GM21526 (cell line): ENCODE measurements around the gene FBXL19.

Experiments
- ATAC-seq: cut with Tn5 transposase; IDR thresholded peaks from one replicate; pipeline ENCODE4 v1.9.1; 2021; ENCODE audit warnings: moderate library complexity; ENCODE audit not compliant: unreplicated experiment, low FRiP score

Gene FBXL19

DNA sequence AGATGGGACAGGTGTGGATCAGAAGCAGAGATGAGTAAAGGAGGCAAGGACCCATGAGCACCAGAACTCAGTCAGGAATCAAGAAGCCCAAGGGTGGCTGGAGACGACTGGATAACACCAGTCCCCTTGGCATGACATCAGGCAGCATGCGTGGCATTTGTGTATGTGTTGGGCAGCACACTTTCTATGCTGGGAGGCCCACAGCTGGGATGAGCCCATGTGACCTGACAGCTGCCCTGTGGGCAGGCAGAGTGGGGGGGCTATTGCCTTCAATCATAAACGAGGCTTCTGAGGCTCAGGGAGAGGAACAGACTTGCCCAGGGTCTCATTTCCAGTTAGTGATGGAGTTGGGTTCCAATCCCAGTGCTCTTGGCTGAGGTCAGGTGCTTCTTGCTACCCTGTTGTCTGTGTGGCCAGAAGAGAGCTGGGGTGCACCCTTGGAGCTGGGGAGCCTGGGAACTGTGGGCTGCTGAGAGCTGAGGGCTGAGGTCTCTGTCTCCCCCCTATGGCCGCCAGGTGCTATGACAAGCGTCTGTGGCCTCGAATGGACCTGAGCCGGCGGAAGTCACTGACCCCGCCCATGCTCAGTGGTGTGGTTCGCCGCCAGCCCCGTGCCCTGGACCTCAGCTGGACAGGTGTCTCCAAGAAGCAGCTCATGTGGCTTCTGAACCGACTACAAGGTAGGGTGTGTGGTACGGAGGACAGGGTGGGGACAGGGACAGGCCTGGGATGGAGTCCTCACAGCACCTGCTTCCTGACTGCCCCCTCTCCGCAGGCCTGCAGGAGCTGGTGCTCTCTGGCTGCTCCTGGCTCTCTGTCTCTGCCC lies 18.4 kb downstream of the FBXL19 start:
- peak; percentile 67 for ATAC-seq

GRCh38 chr16:30942426-30942806 lies 19.0 kb downstream of the FBXL19 start:
- no peak for ATAC-seq

DNA sequence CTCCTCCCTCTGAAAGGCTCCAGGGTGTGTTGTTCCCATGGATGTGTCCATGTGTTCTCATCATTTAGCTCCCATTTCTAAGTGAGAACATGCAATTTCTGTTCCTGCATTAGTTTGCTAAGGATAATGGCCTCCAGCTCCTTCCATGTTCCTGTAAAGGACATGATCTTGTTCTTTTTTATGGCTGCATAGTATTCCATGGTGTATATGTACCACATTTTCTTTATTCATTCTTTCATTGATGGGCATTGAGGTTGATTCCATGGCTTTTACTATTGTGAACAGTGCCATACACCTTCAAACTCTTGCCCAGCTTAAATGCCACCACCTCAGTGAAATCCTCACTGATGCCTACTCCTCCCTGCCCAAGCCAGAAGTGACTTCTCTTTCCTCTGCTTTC lies 21.0 kb downstream of the FBXL19 start:
- ATAC-seq: no peak

DNA sequence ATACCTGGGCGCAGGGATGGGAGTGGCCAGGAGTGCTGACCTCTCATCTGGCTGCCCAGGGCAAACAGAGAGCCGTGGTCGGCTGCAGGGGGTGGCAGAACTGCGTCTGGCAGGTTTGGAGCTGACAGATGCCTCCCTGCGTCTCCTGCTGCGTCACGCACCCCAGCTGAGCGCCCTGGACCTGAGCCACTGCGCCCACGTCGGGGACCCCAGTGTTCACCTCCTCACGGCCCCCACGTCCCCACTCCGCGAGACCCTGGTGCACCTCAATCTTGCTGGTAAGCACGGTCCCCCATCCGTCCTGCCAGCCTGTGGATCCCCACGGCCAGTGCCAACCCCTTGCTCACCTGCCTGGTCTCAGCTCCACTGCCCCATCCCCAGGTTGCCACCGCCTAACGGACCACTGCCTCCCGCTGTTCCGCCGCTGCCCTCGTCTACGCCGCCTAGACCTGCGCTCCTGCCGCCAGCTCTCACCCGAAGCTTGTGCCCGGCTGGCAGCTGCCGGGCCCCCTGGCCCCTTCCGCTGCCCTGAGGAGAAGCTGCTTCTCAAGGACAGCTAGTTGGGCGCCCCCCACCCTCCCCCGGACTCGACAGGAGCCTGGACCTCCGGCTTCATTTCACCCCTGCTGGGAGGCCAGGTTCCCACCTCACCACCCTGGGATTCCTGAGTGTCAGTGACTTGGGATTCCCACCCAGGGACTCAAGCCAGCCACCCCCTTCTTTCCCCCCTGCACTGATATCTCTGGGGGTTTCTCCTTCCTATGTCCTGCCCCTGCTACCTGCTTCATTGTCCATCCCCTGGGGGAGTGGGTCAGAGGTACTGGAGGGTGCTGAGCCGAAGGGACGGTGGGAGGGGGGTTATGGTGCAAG lies 23.5 kb downstream of the FBXL19 start:
- ATAC-seq: no peak

- ATAC-seq: no peak
Observed at GRCh38 chr16:30947541-30947858, 24.1 kb downstream of the FBXL19 start.

DNA sequence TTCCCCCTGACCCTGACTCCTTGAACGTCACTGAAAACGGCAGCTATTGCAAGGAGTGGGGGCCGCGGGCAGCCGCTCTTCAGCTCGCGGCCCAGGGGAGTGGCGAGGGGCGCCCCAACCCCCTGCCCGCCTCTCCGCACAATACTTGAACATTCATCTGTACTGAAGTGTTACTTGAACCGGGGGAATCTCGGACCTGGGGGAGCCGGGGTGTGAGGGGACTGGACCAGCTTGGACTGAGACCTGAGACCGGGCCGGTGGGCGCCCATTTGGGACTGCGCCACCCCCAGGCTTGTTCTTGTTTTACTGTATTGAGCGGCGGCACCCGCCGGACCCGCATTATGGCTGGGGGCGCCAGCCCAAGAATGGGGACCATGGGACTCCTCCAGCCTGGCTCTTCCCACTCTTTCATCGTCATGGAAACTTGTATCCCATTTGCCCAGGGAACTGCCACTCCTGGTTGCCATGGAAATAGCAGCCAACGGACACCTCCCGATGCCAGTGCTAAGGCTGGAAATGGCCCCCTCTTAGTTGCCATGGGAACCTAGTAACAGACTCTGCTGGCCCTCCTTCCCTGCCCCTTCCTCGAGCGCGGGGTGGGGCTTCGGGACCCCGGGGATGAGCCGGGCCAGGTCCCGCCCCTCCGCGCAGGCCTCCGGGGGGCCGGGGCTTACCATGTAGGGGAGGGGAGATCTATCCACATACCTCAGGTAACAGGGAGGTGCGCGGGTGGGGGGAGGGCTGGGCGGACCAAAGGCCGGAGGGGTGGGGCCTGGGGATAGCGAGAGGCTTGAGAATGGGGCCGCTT lies 24.7 kb downstream of the FBXL19 start:
- ATAC-seq: no peak

- ATAC-seq: no peak
Observed at GRCh38 chr16:30948667-30949649, 25.6 kb downstream of the FBXL19 start, which contains the start of gene ORAI3. ORAI3 (plus strand) TSS chr16:30949068; CDS start chr16:30949290, 222 bp downstream.

GRCh38 chr16:30949650-30950515 lies 26.5 kb downstream of the FBXL19 start:
- ATAC-seq: no peak

DNA sequence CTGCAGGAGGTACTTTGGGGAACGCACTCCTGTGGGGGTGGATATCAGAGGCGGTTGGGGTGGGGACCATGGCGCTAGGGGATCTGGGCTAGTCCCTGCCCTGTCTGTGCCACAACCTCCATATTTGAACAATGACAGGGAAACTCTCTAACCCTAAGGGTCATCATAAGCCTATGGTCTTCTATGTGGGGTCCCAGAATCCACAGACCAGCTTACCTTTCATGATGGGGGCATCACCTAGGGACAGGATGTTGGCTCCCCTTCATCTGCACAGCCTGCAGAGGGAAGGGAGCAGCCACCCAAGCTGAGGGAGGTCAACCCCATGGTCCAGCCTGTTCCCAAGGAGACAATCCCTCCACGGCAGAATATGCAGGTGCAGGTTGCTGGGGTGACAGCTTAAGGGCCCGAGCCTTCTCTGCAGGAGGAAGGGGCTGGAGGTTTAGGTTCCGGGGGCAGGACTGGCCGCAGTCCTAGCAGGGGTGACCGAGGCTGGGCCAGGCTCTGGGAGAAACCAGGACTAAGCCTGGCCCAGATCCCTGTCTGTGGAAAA lies 27.2 kb downstream of the FBXL19 start:
- ATAC-seq: no peak

- no peak for ATAC-seq
Observed at GRCh38 chr16:30951193-30951592, 27.8 kb downstream of the FBXL19 start.

DNA sequence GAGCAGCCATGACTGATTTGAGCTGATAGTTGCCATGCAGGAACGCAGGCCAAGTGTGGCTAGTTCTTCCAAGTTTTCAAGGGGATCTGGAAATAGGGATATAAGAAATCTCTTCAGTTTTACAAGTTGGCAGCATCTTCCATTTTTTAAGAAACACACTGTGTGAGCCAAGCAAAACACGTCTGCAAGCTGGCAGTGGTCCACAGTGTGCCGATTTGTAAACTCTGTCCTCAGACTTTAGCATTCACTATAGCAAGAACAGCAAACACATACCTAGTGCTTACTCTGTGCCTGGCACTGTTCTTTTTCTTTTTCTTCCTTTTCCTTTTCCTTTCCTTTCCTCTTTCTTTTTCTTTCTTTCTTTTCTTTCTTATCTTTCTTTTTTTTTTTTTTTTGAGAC lies 28.4 kb downstream of the FBXL19 start:
- no peak for ATAC-seq

DNA sequence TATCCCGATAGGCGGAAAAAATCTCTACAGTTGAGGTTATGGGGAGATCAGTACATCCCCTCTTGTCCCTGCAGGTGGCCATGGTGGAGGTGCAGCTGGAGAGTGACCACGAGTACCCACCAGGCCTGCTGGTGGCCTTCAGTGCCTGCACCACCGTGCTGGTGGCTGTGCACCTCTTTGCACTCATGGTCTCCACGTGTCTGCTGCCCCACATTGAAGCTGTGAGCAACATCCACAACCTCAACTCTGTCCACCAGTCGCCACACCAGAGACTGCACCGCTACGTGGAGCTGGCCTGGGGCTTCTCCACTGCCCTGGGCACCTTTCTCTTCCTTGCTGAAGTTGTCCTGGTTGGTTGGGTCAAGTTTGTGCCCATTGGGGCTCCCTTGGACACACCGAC lies 29.7 kb downstream of the FBXL19 start:
- no peak for ATAC-seq

GRCh38 chr16:30953511-30954124 lies 30.2 kb downstream of the FBXL19 start:
- no peak for ATAC-seq

- no peak for ATAC-seq
Observed at GRCh38 chr16:30954993-30955392, 31.6 kb downstream of the FBXL19 start.

DNA sequence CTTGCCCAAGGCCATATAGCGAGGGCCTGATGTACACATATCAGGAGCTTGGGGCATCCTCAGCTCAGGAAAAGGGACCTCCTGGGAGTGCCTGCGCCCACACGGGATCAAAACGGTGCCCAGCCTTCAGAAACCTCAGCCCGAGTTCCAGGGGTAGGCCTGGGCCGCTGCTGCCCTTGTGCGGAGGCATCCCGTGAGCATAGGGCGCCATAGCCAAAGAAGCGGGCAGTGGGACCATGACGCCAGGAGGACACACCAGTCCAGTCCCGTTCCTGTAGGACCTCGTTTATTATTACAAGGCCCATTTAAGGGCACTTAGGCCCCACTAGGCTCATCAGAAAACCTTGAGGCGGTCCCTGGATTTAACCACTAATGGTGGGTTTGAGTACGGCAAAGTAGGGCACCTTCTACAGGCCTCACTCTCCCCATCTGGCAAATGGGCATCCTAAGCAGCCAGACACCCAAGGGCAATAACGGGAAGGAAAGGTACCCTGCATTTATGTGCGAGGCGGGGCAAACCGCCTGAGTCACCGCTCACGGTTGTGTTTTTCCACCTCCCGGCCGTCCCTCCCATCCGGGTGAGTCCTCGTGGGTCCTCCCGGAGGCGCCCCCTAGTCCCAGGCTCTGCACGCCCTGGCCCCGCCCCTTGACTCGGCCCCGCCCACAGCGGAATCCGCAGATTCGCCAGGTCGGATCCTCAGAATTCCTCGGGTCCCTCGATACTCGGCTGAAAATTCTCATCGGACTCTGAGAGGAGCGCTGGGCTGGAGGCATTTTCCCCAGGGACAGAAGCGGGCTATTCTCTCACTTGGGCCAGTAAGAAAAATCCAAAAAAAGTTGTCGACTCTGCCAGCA lies 33.5 kb downstream of the FBXL19 start:
- ATAC-seq: peak; percentile 40

GRCh38 chr16:30957456-30958174 lies 34.2 kb downstream of the FBXL19 start, which contains the start of gene SETD1A:
SETD1A (plus strand) TSS chr16:30957754; CDS start chr16:30958732, 978 bp downstream.
- ATAC-seq: peak; percentile 64
